Ecto neural progenitor cell (in vitro differentiated cells): ENCODE results near the gene TLR2.

Source experiments
- DNase-seq: peaks from one replicate; pipeline ENCODE4 v3.0.0-alpha.2; 2018; ENCODE audit warnings: low spot score

Gene TLR2

DNA sequence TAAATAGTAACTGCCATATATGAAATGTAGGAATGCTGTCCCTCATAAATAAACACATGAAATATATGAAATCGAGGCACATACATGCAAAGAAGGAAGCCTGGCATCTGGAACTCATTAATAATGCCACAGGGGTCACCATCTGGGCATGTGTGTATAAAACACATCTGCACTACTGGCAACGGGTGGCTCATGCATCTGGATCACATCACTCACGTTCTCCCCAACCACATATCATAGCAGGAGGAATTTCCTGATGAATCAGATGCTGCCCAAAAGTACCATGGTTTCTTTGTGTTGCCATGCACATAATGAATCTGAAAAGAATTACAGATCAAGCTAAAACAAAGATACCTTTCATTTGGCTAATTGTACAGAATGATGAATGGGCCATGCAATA lies 47.2 kb downstream of the TLR2 start:
- DNase-seq = no peak

DNA sequence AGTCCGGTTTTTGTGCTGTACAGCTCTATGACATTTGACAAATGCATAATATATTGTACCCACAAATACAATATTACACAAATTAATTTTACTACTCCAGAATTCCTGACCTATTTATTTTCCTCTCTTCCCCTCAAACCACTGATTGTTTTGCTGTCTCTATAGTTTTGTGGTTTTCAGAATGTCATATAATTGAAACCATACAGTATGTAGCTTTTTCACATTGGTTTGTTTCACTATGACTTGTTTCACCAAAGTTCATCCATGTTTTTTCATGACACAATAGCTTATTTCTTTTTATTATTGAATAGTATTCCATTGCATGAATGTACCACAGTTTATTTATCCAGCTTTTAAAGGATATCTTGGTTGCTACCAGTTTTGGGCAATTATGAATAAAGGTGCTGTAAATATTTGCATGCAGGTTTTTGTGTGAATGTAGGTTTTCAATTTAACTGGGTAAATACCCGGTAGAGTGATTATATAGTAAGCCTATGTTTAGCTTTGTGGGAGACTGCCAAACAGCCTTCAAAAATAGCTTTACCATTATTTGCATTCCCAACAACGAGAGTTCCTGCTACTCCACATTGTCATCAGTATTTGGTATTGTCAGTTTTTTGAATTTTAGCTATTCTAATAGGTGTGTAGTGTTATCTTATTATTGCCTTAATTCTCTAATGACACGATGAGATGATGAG lies 49.8 kb downstream of the TLR2 start:
- no peak for DNase-seq

DNA sequence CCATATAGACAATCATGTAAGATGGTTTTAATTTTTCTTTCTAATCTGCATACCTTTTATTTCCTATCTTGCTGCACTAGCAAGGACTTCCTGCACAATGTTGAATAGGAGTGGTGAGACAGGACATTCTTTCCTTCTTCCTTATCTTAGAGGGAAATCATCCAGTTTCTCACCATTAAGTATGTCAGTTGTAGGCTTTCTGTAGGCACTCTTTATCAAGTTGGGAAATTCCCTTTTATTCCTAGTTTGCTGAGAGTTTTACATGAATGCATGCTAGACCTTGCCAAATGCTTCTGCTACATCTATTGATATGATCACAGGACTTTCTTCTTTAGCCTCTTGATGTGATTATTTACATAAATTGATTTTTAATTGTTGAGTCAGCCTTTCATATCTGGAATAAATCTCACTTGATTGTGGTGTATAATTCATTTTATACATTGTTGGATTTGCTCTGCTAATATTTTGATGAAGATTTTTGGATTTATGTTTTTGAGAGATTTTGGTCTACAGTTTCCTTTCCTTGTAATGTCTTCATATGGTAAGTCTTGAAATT lies 51.9 kb downstream of the TLR2 start:
- DNase-seq = no peak

DNA sequence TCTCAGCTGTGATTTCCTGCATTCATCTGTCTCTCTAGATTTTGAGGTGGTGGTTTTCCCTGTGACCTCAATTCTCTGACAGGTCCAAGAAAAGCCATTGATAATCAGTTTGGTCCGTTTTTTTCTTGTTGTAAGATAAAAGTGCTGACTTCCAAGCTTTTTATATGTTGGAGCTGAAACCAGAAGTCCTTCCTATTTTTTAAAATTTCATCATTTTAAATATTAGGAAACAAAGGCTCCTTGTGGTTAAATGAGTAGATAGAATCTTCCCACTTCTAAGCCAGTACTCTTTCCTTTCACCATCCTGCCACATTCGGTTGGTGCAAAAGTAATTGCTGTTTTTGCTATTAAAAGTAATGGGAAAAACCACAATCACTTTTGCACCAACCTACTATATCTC lies 57.5 kb downstream of the TLR2 start:
- DNase-seq = no peak

- no peak for DNase-seq
Measured at GRCh38 chr4:153745651-153746050, 61.6 kb downstream of the TLR2 start.

GRCh38 chr4:153747406-153747955 lies 63.4 kb downstream of the TLR2 start:
- DNase-seq = no peak

- no peak for DNase-seq
Measured at GRCh38 chr4:153748378-153748777, 64.3 kb downstream of the TLR2 start.

DNA sequence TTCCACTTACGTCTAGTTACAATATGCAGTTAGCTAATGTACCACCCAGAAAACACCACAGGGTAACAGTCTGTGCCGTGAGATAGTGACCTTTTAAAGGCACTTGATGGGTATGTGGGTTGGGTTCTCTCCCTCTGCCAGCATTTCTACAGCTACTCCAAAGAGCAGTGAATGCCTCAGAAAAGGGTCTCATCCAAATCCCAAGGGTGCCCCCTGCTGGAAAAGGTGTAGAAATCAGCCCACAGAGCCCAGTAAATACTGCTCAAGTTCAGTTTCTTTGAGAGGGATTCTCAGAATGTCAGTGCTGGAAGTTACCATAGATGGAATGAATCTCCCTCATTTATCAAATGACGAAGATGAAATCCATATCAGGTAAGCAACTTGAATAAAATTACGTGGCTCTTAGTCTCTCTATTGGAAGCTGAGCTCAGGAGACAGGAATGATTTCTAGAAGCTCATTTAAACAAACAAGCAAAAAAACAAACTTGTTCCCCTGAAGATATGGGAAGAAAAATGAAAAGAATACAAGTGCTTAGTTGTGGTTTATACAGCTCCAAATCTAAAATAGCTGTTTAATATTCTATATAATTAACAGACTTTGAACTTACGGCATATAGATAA lies 66.2 kb downstream of the TLR2 start:
- DNase-seq = peak; percentile 76

- DNase-seq = no peak
Measured at GRCh38 chr4:153755186-153755585, 71.1 kb downstream of the TLR2 start.
